ENCODE results near the gene CDIPT. TPM values are rescaled to one million over a fixed set of nuclear protein-coding genes. Genes with fewer than 3 reads are reported as not detected.

CDIPT gene
- polyA plus RNA-seq, 1 donor = 79.4 TPM

GRCh38 chr16:29811896-29812665 lies 50.9 kb downstream of the CDIPT start, which contains the start of gene PRRT2:
Gene PRRT2, plus strand, starts transcription at chr16:29812193. Its CDS starts 862 bp downstream, at chr16:29813055.
- peak; percentile 78 for DNase-seq

- peak; percentile 93 for DNase-seq
These were observed 51.7 kb downstream of the CDIPT start for GRCh38 chr16:29811170-29811895.

DNA sequence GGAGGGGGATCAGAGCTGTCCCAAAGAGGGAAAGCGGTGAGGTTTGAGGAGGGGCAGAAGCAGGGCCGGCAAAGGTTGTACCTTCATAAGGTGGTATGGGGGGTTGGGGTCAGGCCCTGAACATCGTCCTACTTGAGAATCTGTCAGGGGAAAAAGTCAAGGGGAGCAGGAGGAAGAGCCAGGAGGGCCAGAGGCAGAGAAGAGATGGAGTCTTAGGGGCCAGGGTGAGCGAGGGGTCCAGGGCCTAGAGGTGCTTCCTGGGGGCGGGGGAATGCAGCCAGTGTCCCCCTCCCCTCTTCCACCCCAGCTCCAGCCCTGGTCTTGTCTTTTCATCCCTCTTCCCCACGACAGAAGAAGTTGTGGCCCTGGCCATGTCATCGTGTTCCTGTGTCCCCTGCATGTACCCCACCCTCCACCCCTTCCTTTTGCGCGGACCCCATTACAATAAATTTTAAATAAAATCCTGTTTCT lies 52.3 kb downstream of the CDIPT start:
- DNase-seq = no peak

- DNase-seq = no peak
These were observed 53.0 kb downstream of the CDIPT start for GRCh38 chr16:29809850-29810698.

GRCh38 chr16:29809031-29809747 lies 53.8 kb downstream of the CDIPT start:
- no peak for DNase-seq

Other genes with a start within 250 kb of the CDIPT start
- gene SPN, start 200.0 kb downstream of the CDIPT start, polyA plus RNA-seq (ENCODE audit: insufficient read length) = 2.0 TPM
- gene QPRT, start 184.0 kb downstream of the CDIPT start, polyA plus RNA-seq (ENCODE audit: insufficient read length) = 148 TPM
- 0.32 TPM for gene C16orf54, start 117.2 kb downstream of the CDIPT start, polyA plus RNA-seq (ENCODE audit: insufficient read length)
- 0.08 TPM for gene ZG16, start 85.0 kb downstream of the CDIPT start, polyA plus RNA-seq (ENCODE audit: insufficient read length)
- 89.2 TPM for gene KIF22, start 72.5 kb downstream of the CDIPT start, polyA plus RNA-seq (ENCODE audit: insufficient read length)
- gene MAZ, start 56.7 kb downstream of the CDIPT start, polyA plus RNA-seq (ENCODE audit: insufficient read length) = 304 TPM
- 19.4 TPM for gene PRRT2, start 51.0 kb downstream of the CDIPT start, polyA plus RNA-seq (ENCODE audit: insufficient read length)
- 33.5 TPM for gene PAGR1, start 47.1 kb downstream of the CDIPT start, polyA plus RNA-seq (ENCODE audit: insufficient read length)
- 15.3 TPM for gene MVP, start 42.8 kb downstream of the CDIPT start, polyA plus RNA-seq (ENCODE audit: insufficient read length)
- 8.2 TPM for gene SEZ6L2, start 36.3 kb upstream of the CDIPT start, polyA plus RNA-seq (ENCODE audit: insufficient read length)
- gene ASPHD1, start 37.3 kb upstream of the CDIPT start, polyA plus RNA-seq (ENCODE audit: insufficient read length) = 0.86 TPM
- 23.9 TPM for gene KCTD13, start 63.0 kb upstream of the CDIPT start, polyA plus RNA-seq (ENCODE audit: insufficient read length)
- 93.1 TPM for gene TMEM219, start 98.9 kb upstream of the CDIPT start, polyA plus RNA-seq (ENCODE audit: insufficient read length)
- gene TAOK2, start 110.6 kb upstream of the CDIPT start, polyA plus RNA-seq (ENCODE audit: insufficient read length) = 45.3 TPM
- gene HIRIP3, start 132.4 kb upstream of the CDIPT start, polyA plus RNA-seq (ENCODE audit: insufficient read length) = 17.0 TPM
- 46.2 TPM for gene INO80E, start 133.0 kb upstream of the CDIPT start, polyA plus RNA-seq (ENCODE audit: insufficient read length)
- 3.0 TPM for gene DOC2A, start 147.8 kb upstream of the CDIPT start, polyA plus RNA-seq (ENCODE audit: insufficient read length)
- not detected for gene C16orf92, start 160.0 kb upstream of the CDIPT start, polyA plus RNA-seq (ENCODE audit: insufficient read length)
- 1.2 TPM for gene TLCD3B, start 168.0 kb upstream of the CDIPT start, polyA plus RNA-seq (ENCODE audit: insufficient read length)
- gene ALDOA, start 202.5 kb upstream of the CDIPT start, polyA plus RNA-seq (ENCODE audit: insufficient read length) = 449 TPM
- gene PPP4C, start 212.8 kb upstream of the CDIPT start, polyA plus RNA-seq (ENCODE audit: insufficient read length) = 82.7 TPM
- gene TBX6, start 228.7 kb upstream of the CDIPT start, polyA plus RNA-seq (ENCODE audit: insufficient read length) = 1.1 TPM
- gene YPEL3, start 233.0 kb upstream of the CDIPT start, polyA plus RNA-seq (ENCODE audit: insufficient read length) = 43.1 TPM

Data from left kidney (tissue), 2 donors.